Measurements from ENCODE around the gene IGF1. TPM values are rescaled to one million over a fixed set of nuclear protein-coding genes. Genes with fewer than 3 reads are reported as not detected.
"Not testable (repeated sequence)": the region's sequence is repeated elsewhere in the genome, so short reads cannot be mapped to it uniquely, and the experiment has no call there.

IGF1 gene
- total RNA-seq, 6 donors from 2014 or later, result 1.0 to 23.9 (median 5.0) TPM

DNA sequence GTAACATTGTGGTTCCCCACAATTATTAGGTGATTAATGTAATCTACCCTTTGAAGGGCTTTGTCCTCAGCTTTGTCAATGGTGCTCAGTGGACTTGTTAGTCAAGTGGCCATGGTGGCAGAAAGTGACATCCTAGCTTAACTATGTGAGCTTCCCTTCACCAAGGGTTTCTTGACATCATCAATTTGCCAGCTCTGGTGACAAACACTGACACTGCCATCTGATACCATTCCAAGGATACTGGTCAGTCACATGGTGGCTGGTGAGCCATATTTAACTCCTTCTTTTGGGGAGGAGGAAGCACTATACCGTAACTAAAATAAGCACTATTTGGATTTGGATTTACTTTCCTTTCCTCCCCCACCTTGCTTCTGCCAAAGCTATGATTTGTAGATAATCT is 115.7 kb downstream of the IGF1 start:
- Histone ChIP-seq H3K27ac (no peak overlapping the region), H3K27me3 (no peaks in the 10 kb centered on the region), H3K4me1 (no peaks in the 10 kb centered on the region), H3K9me3 (no peaks in the 10 kb centered on the region), H3K4me3 (no peak overlapping the region), H3K36me3 (no peaks in the 10 kb centered on the region)
- 79 to 90% methylated on average over 1 of the region's 1 CpG for WGBS, 2 donors
- no peak for TF ChIP-seq EP300 (IDR thresholded peaks at IDR 0.05)
- TF ChIP-seq POLR2AphosphoS5 (IDR thresholded peaks at IDR 0.05), result no peak
- no peak for TF ChIP-seq POLR2A (IDR thresholded peaks at IDR 0.05)
- TF ChIP-seq, protein P1, sequence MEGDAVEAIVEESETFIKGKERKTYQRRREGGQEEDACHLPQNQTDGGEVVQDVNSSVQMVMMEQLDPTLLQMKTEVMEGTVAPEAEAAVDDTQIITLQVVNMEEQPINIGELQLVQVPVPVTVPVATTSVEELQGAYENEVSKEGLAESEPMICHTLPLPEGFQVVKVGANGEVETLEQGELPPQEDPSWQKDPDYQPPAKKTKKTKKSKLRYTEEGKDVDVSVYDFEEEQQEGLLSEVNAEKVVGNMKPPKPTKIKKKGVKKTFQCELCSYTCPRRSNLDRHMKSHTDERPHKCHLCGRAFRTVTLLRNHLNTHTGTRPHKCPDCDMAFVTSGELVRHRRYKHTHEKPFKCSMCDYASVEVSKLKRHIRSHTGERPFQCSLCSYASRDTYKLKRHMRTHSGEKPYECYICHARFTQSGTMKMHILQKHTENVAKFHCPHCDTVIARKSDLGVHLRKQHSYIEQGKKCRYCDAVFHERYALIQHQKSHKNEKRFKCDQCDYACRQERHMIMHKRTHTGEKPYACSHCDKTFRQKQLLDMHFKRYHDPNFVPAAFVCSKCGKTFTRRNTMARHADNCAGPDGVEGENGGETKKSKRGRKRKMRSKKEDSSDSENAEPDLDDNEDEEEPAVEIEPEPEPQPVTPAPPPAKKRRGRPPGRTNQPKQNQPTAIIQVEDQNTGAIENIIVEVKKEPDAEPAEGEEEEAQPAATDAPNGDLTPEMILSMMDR (IDR thresholded peaks at IDR 0.05), result no peak
- DNase-seq (no peak), ATAC-seq (ENCODE audit: low FRiP score in 2 of 2) (no peak)

DNA sequence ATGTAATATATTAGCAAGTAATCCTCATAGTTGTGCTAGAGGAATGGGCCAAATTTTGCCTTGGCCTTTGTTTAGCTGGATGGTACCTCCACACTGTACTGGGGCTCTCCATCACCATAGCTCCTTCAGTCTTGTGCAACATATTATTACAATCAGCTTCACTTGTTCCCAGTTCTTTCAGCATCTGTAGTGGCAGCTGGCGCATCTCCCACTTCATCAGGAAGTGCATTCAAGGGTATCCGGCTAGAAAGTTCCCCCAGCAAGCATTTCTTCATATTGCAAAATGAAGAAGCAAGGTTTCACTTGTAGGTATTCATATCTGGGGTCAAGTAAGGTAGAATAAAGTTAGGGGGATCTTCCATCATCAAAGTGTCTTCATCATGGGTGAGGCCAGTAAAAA is 123.7 kb downstream of the IGF1 start:
- Histone ChIP-seq H3K9me3 (peaks cover 0 to 18% (median 6%) of the 10 kb centered on the region in 4 donors), H3K27me3 (no peaks in the 10 kb centered on the region), H3K4me3 (no peak overlapping the region), H3K27ac (no peak overlapping the region), H3K36me3 (no peaks in the 10 kb centered on the region), H3K4me1 (no peaks in the 10 kb centered on the region)
- no peak for ATAC-seq (ENCODE audit: low FRiP score in 2 of 2)
- WGBS, 2 donors, result 73 to 84% methylated on average over 2 of the region's 2 CpGs
- DNase-seq, result no peak
- TF ChIP-seq POLR2AphosphoS5 (IDR thresholded peaks at IDR 0.05) (no peak), POLR2A (IDR thresholded peaks at IDR 0.05) (no peak), EP300 (IDR thresholded peaks at IDR 0.05) (no peak)
- TF ChIP-seq, protein P1 (IDR thresholded peaks at IDR 0.05), result no peak

GRCh38 chr12:102354281-102354680 is 126.1 kb downstream of the IGF1 start:
- H3K9me3 ChIP-seq, result peaks cover 0 to 18% (median 6%) of the 10 kb centered on the region in 4 donors
- not testable (repeated sequence) for H3K4me1 ChIP-seq; H3K27me3 ChIP-seq; H3K27ac ChIP-seq; ATAC-seq (ENCODE audit: low FRiP score in 2 of 2); H3K4me3 ChIP-seq; H3K36me3 ChIP-seq; DNase-seq
- WGBS, 2 donors, result 78 to 100% methylated on average over 1 of the region's 1 CpG

DNA sequence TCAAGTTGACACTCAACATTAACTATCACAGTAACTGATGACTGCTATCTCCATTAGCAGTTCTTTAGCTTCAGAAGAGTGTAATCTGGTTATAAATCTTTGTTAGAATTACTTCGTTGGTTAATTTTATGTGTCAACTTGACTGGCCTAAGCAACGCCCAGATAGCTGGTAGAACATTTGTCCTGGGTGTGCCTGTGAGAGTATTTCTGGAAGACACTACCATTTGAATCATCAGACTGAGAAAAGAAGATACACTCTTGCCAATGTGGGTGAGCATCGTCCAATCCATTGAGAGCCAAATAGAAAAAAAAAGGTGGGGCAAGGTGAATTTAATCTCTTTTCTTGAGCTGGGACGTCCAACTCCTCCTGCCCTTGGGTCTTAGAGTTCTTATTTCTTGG is 129.0 kb downstream of the IGF1 start:
- H3K9me3 ChIP-seq, result peaks cover 0 to 18% (median 6%) of the 10 kb centered on the region in 4 donors
- H3K4me3 ChIP-seq, result no peak overlapping the region
- ATAC-seq (ENCODE audit: low FRiP score in 2 of 2) (peak in 1 of 2 donors; percentile 53), DNase-seq (no peak)
- H3K36me3 ChIP-seq, result no peaks in the 10 kb centered on the region
- H3K27me3 ChIP-seq, result no peaks in the 10 kb centered on the region
- H3K27ac ChIP-seq, result no peak overlapping the region
- no peaks in the 10 kb centered on the region for H3K4me1 ChIP-seq
- WGBS, 2 donors, result 72 to 77% methylated on average over 4 of the region's 4 CpGs
- TF ChIP-seq, protein P1 (IDR thresholded peaks at IDR 0.05), result no peak
- TF ChIP-seq POLR2A (IDR thresholded peaks at IDR 0.05) (no peak), EP300 (IDR thresholded peaks at IDR 0.05) (no peak), POLR2AphosphoS5 (IDR thresholded peaks at IDR 0.05) (no peak)

DNA sequence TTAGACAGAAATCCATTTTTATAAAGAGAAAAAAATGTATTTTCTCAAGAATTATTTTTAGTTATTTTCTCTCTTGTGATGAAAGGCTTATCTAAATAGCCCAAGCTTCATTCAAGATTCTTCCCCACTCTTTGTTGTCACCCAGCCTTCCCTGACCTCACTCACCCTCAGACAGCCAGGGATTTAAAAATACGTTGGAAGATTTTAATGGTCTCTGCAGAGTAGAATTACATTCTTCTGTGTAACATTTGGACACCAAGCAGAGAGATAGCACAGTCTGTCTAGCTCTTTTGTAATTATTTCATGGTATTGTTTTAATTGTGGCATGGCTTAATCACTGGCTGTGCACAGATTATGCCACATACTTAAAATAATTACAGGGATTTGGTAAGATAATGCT is 130.3 kb downstream of the IGF1 start:
- Histone ChIP-seq H3K9me3 (peaks cover 0 to 18% (median 6%) of the 10 kb centered on the region in 4 donors), H3K36me3 (no peaks in the 10 kb centered on the region), H3K27me3 (no peaks in the 10 kb centered on the region), H3K4me1 (no peaks in the 10 kb centered on the region), H3K27ac (no peak overlapping the region), H3K4me3 (no peak overlapping the region)
- ATAC-seq (ENCODE audit: low FRiP score in 2 of 2) (peak in 1 of 2 donors; percentile 51), DNase-seq (no peak)
- no peak for TF ChIP-seq POLR2A (IDR thresholded peaks at IDR 0.05)
- no peak for TF ChIP-seq EP300 (IDR thresholded peaks at IDR 0.05)
- TF ChIP-seq, protein P1 (IDR thresholded peaks at IDR 0.05), result no peak
- WGBS, 2 donors, result 39 to 40% methylated on average over 1 of the region's 1 CpG

Measured in upper lobe of left lung (tissue), 6 donors.